ENCODE data around the gene MYCN.
"Not testable (repeated sequence)": the region's sequence is repeated elsewhere in the genome, so short reads cannot be mapped to it uniquely, and the experiment has no call there.

MYCN gene

DNA sequence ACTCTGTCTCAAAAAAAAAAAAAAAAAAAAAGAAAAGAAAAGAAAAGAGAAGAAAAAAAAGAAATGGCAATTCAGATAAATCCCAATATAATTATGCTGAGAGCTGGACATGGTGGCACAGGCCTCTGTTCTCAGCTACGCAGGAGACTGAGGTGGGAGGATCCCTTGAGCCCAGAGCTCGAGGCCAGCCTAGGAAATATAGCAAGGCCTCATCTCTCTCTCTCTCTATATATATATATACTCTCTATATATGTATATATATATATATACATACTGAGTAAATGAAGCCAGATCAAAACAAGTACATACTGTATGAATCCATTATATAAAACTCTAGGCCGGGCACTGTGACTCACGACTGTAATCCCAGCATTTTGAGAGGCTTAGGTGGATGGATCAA lies 30.6 kb upstream of the MYCN start:
- DNase-seq (ENCODE audit: insufficient read length), result no peak
- no peak for FAIRE-seq
- TF ChIP-seq POLR2AphosphoS5 (IDR thresholded peaks at IDR 0.05; ENCODE audit: low read depth, low read length) (no peak), TAF1 (IDR thresholded peaks at IDR 0.05; ENCODE audit: borderline replicate concordance, low read depth, low read length) (no peak), POLR2A (IDR thresholded peaks at IDR 0.05; ENCODE audit: low read depth, low read length) (no peak)

DNA sequence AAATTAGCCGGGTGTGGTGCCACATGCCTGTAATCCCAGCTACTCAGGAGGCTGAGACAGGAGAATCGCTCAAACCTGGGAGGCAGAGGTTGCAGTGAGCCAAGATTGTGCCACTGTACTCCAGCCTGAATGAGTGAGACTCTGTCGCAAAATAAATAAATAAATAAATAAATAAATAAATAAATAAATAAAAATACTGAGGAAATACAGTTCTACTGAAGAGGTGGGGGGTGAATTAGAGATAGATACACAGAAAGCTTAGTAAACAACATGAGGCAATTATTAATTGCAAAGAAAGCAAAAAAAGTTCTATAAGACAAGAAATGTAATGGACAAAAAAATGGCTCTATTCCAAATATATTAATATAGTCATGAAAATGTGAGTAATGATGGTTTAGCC lies 29.1 kb upstream of the MYCN start:
- not testable (repeated sequence) for DNase-seq (ENCODE audit: insufficient read length); FAIRE-seq

DNA sequence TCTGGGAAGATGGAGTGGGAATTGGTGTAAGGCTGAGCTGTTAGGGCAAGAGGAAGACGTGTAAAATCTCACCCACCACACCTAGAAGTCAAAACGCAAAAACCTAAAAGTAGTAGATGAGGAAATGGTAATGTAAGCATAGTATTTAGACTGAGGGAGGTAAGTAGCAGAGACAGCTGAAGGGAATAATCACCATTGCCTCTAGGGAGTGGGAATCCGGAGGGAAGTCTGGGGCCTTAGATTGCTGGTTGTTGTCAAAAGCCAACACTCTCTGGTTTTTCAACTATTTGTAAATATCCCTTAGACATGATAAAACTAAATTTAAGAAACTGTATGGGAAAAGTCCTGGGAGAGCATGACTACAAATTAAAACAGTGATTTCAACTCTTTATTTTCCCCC lies 28.7 kb upstream of the MYCN start:
- FAIRE-seq (no peak), DNase-seq (ENCODE audit: insufficient read length) (no peak)
- TF ChIP-seq TAF1 (IDR thresholded peaks at IDR 0.05; ENCODE audit: borderline replicate concordance, low read depth, low read length) (no peak), POLR2A (IDR thresholded peaks at IDR 0.05; ENCODE audit: low read depth, low read length) (no peak), POLR2AphosphoS5 (IDR thresholded peaks at IDR 0.05; ENCODE audit: low read depth, low read length) (no peak)

DNA sequence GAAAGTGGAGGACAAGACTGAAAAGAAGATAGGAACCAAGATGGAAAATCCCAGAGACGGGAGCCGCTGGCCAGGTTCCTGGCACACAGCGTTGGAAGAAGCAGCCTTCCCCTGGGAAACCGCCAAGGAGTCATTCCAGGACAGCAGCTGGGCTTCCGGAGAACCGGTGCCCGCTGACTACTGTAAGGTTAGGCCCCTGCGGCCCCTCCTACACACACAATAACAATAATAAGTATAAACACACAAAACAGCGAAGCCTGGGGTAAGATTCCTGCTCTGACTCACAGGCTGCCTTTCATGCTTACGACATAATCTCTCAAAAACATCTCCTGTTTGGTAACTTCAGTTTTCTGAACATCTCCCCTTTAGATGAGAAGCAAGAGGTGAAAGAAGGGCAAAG lies 28.1 kb upstream of the MYCN start:
- no peak for TF ChIP-seq POLR2A (IDR thresholded peaks at IDR 0.05; ENCODE audit: low read depth, low read length)
- TF ChIP-seq TAF1 (IDR thresholded peaks at IDR 0.05; ENCODE audit: borderline replicate concordance, low read depth, low read length), result no peak
- TF ChIP-seq POLR2AphosphoS5 (IDR thresholded peaks at IDR 0.05; ENCODE audit: low read depth, low read length), result no peak
- no peak for DNase-seq (ENCODE audit: insufficient read length)
- FAIRE-seq, result no peak

DNA sequence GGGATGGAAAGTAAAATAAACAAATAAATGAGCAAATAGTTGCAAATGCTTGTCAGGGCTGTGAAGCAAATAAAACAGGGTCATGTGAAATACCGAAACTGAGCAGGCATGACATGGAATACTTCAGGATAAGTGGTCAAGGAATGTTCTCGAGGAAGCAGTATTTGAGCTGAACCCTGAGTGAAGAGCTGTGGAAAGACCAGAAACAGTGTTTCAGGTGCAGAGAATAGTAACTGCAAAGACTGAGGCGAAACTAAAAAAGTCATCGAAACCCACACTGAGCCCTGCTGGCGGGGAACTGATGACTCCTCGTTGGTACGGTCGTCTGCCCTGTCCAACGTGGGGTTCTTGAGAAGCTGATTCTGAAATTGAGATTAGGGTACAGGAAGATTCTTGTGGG lies 27.2 kb upstream of the MYCN start:
- FAIRE-seq (no peak), DNase-seq (ENCODE audit: insufficient read length) (no peak)
- TF ChIP-seq POLR2A (IDR thresholded peaks at IDR 0.05; ENCODE audit: low read depth, low read length) (no peak), POLR2AphosphoS5 (IDR thresholded peaks at IDR 0.05; ENCODE audit: low read depth, low read length) (no peak)

DNA sequence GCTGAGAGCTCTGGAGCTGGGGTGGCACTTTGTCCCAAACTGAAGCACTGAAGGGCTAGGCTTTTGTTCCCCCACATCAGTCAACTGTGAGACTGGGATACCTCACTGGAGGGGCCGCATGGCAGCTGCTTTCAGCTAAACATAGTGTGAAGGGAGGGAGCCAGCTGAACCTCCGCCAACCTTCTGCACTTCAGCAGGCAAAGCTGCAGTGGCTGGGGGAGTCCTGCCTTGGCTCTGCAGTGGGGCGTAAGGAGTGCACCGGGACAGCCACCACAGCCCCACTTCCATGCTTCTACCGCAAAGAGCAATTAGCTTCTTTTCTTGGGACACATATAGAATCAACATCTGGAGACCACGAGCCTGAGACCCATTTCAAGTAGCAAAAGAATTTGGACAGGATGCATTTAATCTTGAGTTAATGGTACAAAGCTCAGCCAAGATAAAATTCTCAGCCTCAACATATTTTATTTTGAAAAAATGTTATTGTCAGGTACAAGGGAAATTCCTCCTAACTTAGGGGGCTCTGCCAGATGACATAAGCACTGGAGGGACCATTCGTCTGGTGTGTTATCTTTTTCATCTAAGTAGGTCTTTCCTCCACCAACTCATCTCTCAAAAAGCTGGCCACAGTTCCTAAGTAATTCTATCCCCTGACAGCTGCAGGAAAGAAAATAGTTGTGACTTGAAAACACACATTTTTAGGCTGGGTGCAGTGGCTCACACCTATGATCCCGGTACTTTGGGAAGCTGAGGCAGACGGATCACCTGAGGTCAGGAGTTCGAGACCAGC lies 25.6 kb upstream of the MYCN start:
- TF ChIP-seq POLR2AphosphoS5 (IDR thresholded peaks at IDR 0.05; ENCODE audit: low read depth, low read length) (no peak), TAF1 (IDR thresholded peaks at IDR 0.05; ENCODE audit: borderline replicate concordance, low read depth, low read length) (no peak), POLR2A (IDR thresholded peaks at IDR 0.05; ENCODE audit: low read depth, low read length) (no peak)
- FAIRE-seq (no peak), DNase-seq (ENCODE audit: insufficient read length) (no peak)

DNA sequence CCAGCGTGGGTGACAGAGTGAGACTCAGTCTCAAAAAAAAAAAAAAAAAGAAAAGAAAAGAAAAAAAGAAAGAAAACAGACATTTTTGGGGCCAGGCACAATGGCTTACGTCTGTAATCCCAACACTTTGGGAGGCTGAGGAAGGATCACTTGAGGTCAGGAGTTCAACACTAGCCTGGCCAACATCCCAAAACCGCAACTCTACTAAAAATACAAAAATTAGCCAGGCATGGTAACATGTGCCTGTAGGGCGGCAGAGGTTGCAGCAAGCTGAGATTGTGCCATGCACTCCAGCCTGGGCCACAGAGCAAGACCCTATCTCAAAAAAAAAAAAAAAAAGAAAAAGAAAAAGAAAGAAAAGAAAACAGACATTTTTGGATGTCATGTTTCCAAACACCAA lies 24.8 kb upstream of the MYCN start:
- not testable (repeated sequence) for DNase-seq (ENCODE audit: insufficient read length); FAIRE-seq

DNA sequence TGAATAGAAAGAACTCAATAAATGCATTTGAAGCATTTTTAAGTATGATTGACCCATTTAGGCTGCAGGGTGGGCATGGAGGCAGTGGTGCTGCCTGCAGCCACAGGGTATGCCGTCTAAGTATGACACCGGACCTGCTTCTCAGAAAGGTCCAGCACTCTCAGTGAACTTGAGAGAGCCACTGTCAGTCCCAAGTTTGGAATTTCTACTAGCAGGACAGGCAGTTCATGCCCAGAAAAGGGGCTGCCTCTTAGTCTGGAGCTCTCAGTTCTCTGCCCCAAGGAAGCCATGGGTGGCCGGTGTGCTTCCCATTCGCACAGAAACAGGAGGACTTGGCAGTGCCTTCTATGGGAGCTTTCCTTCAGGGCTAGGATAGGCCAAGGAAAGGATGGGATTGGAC lies 24.0 kb upstream of the MYCN start:
- FAIRE-seq, result no peak
- no peak for TF ChIP-seq TAF1 (IDR thresholded peaks at IDR 0.05; ENCODE audit: borderline replicate concordance, low read depth, low read length)
- no peak for TF ChIP-seq POLR2A (IDR thresholded peaks at IDR 0.05; ENCODE audit: low read depth, low read length)
- no peak for TF ChIP-seq POLR2AphosphoS5 (IDR thresholded peaks at IDR 0.05; ENCODE audit: low read depth, low read length)

DNA sequence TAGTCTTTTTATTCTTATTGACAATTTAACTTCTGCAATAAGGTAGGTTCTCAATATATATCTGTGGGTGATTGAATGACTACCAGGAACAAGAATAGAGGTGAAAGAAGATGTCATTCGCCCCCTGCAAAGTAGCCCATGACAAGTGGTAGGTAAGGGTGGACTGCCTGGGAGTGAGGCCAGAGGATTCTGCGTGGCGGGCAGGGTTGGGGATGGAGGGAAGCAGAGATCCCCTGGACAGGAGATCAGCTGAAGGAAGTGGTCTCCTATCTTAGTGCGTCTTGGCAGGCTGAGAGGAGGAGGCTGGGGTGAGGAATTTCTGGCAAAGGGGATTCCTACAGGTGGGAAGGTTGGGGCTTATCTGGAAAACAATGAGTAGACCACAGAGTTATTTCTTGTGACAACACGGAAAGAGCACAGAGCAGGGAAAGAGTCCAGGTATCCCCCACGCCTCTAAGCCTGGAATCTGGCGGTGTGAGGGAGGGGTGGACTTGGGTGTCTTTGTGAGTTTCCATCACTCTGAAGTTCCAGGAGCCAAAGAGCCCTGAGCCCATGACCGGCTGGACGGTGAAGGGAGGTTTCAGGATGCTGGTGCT lies 21.5 kb upstream of the MYCN start:
- FAIRE-seq (no peak), DNase-seq (ENCODE audit: insufficient read length) (no peak)
- TF ChIP-seq TAF1 (IDR thresholded peaks at IDR 0.05; ENCODE audit: borderline replicate concordance, low read depth, low read length) (no peak), POLR2A (IDR thresholded peaks at IDR 0.05; ENCODE audit: low read depth, low read length) (no peak), POLR2AphosphoS5 (IDR thresholded peaks at IDR 0.05; ENCODE audit: low read depth, low read length) (no peak)

More for the DNA sequence above, 24.0 kb upstream of the MYCN start:
- DNase-seq (ENCODE audit: insufficient read length), result no peak

DNA sequence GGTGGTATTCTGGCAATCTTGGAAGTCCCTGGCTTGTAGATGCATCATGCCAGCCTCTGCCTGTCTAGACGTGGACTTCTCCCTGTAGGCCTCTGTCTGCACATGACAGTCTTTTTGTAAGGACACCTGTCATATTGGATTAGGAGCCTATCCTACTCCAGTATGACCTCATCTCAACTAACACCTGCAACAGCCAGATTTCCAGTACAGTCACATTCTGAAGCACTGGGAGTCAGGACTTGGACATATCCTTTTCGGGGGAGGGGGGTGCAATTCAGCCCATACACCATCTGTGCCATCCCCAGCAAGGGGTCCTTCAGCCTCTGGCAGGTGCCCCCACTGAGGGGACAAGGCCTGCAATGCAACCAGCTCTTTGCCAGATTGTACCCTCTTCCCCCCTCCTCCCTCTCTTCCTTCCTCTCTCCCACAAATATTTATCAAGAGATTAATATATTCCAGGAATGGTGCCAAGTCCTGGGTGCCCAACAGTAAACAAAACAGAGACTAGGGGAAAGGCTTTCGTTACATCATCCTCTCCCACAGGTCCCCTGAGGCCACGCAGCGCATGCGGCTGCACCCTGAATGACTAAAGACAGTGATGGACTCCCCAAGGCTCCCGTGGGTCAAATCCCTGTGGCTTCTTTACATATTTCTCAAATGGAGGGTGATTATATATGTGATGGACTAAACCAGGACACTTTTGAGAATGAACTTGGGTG lies 20.5 kb upstream of the MYCN start:
- FAIRE-seq, result no peak
- DNase-seq (ENCODE audit: insufficient read length), result no peak
- TF ChIP-seq POLR2AphosphoS5 (IDR thresholded peaks at IDR 0.05; ENCODE audit: low read depth, low read length), result no peak
- no peak for TF ChIP-seq TAF1 (IDR thresholded peaks at IDR 0.05; ENCODE audit: borderline replicate concordance, low read depth, low read length)
- no peak for TF ChIP-seq POLR2A (IDR thresholded peaks at IDR 0.05; ENCODE audit: low read depth, low read length)

DNA sequence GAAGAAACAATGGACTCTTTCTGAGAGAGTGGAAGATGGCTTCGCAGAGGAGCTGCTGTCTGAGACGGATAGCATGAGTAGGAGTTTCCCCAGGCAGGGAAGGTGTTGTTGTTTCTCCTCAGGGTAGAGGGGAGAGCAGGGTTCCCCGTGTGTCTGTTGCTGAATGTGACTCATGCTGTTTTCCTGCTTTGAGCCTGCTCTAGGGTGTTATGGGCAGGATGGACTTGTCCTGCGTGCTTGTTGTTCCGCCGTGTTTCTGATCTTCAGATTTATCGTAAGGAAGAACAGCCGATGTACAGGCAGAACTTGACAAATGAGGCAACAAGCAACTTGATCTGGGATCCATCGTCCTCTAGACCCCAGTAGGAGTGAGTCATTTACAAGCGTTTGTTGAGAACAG lies 19.7 kb upstream of the MYCN start:
- TF ChIP-seq TAF1 (IDR thresholded peaks at IDR 0.05; ENCODE audit: borderline replicate concordance, low read depth, low read length) (no peak), POLR2AphosphoS5 (IDR thresholded peaks at IDR 0.05; ENCODE audit: low read depth, low read length) (no peak)
- DNase-seq (ENCODE audit: insufficient read length), result no peak
- FAIRE-seq, result no peak

DNA sequence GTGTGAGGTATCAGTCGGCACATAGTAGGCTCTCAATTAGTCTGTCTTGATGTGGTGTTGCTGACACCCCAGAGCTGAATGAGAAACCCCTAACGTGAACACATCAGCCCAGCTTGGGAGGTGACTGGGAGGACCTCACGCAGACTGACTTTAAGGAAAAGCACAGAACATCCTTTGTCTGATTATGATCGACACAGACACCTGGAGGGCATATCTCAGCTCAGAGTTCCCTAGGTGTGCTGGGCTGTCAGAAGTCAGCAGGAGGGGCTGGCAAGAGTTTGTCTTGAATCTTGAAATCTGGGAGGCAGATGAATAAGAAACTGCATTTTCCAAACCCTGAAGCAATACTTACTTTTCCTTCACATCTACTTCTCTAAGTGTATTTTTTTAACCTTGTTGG lies 16.8 kb upstream of the MYCN start:
- TF ChIP-seq TAF1 (IDR thresholded peaks at IDR 0.05; ENCODE audit: borderline replicate concordance, low read depth, low read length) (no peak), POLR2AphosphoS5 (IDR thresholded peaks at IDR 0.05; ENCODE audit: low read depth, low read length) (no peak), POLR2A (IDR thresholded peaks at IDR 0.05; ENCODE audit: low read depth, low read length) (no peak)

More for the DNA sequence above, 16.8 kb upstream of the MYCN start:
- no peak for FAIRE-seq
- no peak for DNase-seq (ENCODE audit: insufficient read length)

Data from GM12892 (cell line).